SK-N-MC (cell line): ENCODE results near the gene HS6ST1.

ENCODE experiments used
- EZH2 ChIP-seq: fragments of 200-600 bp; sonication (generic); IDR thresholded peaks from one replicate; pipeline ENCODE4 v1.6.1; 2017; ENCODE audit warnings: antibody characterized with exemption
- FOXP2 ChIP-seq: optimal IDR thresholded peaks from 2 replicates; pipeline ENCODE3; 2011; ENCODE audit warnings: mild to moderate bottlenecking, moderate library complexity; ENCODE audit not compliant: insufficient read depth; ENCODE audit errors: extremely low read length, control extremely low read depth
- POLR2AphosphoS5 ChIP-seq: IDR thresholded peaks from 2 replicates; pipeline ENCODE4 v1.6.1; 2012; ENCODE audit warnings: mild to moderate bottlenecking, low read depth, low read length, borderline replicate concordance

GRCh38 chr2:128318776-128319464 is at the start of gene HS6ST1:
- no peak for TF ChIP-seq POLR2AphosphoS5
- no peak for TF ChIP-seq EZH2
- TF ChIP-seq FOXP2, result peak; percentile 38
